Gastrocnemius medialis (tissue), 4 donors: Measurements from ENCODE around the gene CCDC38. TPM values are rescaled to one million over a fixed set of nuclear protein-coding genes. Genes with fewer than 3 reads are reported as not detected.

Experiments used
- ATAC-seq, 2 donors: fragments of 150-250 bp; one replicate each; pipeline ENCODE4 v1.9.1; 2016
- DNase-seq, 2 donors: peaks; one replicate each; pipeline ENCODE4 v3.0.0-alpha.2; 2019
- H3K27ac ChIP-seq, 4 donors: fragments of 200-600 bp; sonication (generic); 1 replicate in 1 of 4; 2 replicates in 3 of 4; pipeline ENCODE4 v1.5.1; 2016 to 2018; ENCODE audit warnings: mild to moderate bottlenecking in 2 of 4, moderate library complexity in 1 of 4
- H3K27me3 ChIP-seq, 3 donors: fragments of 200-600 bp; sonication (generic) in 2 of 3; 1 replicate in 1 of 3; 2 replicates in 2 of 3; pipeline versions ENCODE4 v1.5.1 to v1.6.0; 2016 to 2019; ENCODE audit warnings: mild to moderate bottlenecking in 1 of 3, moderate library complexity in 1 of 3
- H3K36me3 ChIP-seq, 2 donors: fragments of 200-600 bp; sonication (generic) in 1 of 2; one replicate each; pipeline ENCODE4 v1.5.1; 2017 to 2018
- H3K4me1 ChIP-seq, 2 donors: fragments of 200-600 bp; sonication (generic) in 1 of 2; one replicate each; pipeline ENCODE4 v1.5.1; 2016 to 2017; ENCODE audit warnings: mild to moderate bottlenecking in 2 of 2
- H3K4me3 ChIP-seq, 4 donors: fragments of 200-600 bp; sonication (generic) in 3 of 4; 1 replicate in 1 of 4; 2 replicates in 3 of 4; pipeline ENCODE4 v1.5.1; 2016 to 2019; ENCODE audit warnings: mild to moderate bottlenecking in 2 of 4
- H3K9me3 ChIP-seq, 3 donors: fragments of 200-600 bp; sonication (generic) in 2 of 3; 1 replicate in 1 of 3; 2 replicates in 2 of 3; pipeline ENCODE4 v1.5.1; 2016 to 2019
- CTCF ChIP-seq, 5 experiments: fragments of 450-650 bp in 3 of 5; fragments of 200-600 bp in 2 of 5; sonication (generic) in 2 of 5; IDR thresholded peaks in 4 of 5; conservative IDR thresholded peaks in 1 of 5; 1 replicate in 4 of 5; 2 replicates in 1 of 5; pipeline ENCODE4 v1.5.1; 2016 to 2019; ENCODE audit warnings: antibody characterized with exemption in 5 of 5, mild to moderate bottlenecking in 3 of 5, moderate library complexity in 3 of 5
- POLR2A ChIP-seq, 2 donors: fragments of 450-650 bp; IDR thresholded peaks; one replicate each; pipeline ENCODE4 v1.6.1; 2017; ENCODE audit warnings: antibody characterized with exemption in 2 of 2, mild to moderate bottlenecking in 2 of 2, moderate library complexity in 2 of 2
- in situ Hi-C, 4 donors: fragments of 200-750 bp; cut with MboI; loops; one replicate each; pipeline versions ENCODE4 v1.15.0 to v1.8.0; 2017; ENCODE audit warnings: low sequenced_read_pairs in 4 of 4
- intact Hi-C: fragments of 100-400 bp; cut with DNase I; formaldehyde crosslinking; loops from one replicate; pipeline ENCODE4 v1.15.1; 2023; ENCODE audit warnings: low total_unique reads
- total RNA-seq, 4 donors: library from RNA; depleted of rRNA; stranded (reverse); fragments of >200 nt; gene quantifications; one replicate each; pipeline versions ENCODE4 v1.1.0 to v1.2.3, GENCODE V29; 2016

CCDC38 gene
- total RNA-seq, 4 donors from 2014 or later, result not detected

- Histone ChIP-seq H3K9me3 (no peaks in the 10 kb centered on the region), H3K4me1 (no peaks in the 10 kb centered on the region), H3K27me3 (no peaks in the 10 kb centered on the region), H3K27ac (no peak overlapping the region), H3K36me3 (no peaks in the 10 kb centered on the region), H3K4me3 (no peak overlapping the region)
- DNase-seq, result no peak
- no peak for ATAC-seq
- intact Hi-C loops, result no loop called here
- no peak for TF ChIP-seq POLR2A (IDR thresholded peaks at IDR 0.05)
- TF ChIP-seq CTCF (IDR thresholded peaks at IDR 0.05 in 4 of 5, conservative IDR thresholded peaks at IDR 0.05 in 1 of 5), result no peak
- in situ Hi-C loops, result no loop called here
Measured at GRCh38 chr12:95959107-95959506, 16.7 kb upstream of the CCDC38 start.

- Histone ChIP-seq H3K36me3 (no peaks in the 10 kb centered on the region), H3K4me3 (no peak overlapping the region), H3K27ac (no peak overlapping the region), H3K9me3 (no peaks in the 10 kb centered on the region), H3K4me1 (no peaks in the 10 kb centered on the region), H3K27me3 (no peaks in the 10 kb centered on the region)
- ATAC-seq (no peak), DNase-seq (no peak)
- no peak for TF ChIP-seq CTCF (IDR thresholded peaks at IDR 0.05 in 4 of 5, conservative IDR thresholded peaks at IDR 0.05 in 1 of 5)
- TF ChIP-seq POLR2A (IDR thresholded peaks at IDR 0.05), result no peak
- intact Hi-C loops (no loop called here), in situ Hi-C loops (no loop called here)
Measured at GRCh38 chr12:95956557-95957145, 14.2 kb upstream of the CCDC38 start.

GRCh38 chr12:95955549-95956159 lies 13.2 kb upstream of the CCDC38 start:
- Histone ChIP-seq H3K4me3 (no peak overlapping the region), H3K4me1 (no peaks in the 10 kb centered on the region), H3K36me3 (no peaks in the 10 kb centered on the region), H3K27me3 (no peaks in the 10 kb centered on the region), H3K9me3 (no peaks in the 10 kb centered on the region), H3K27ac (no peak overlapping the region)
- DNase-seq (no peak), ATAC-seq (no peak)
- in situ Hi-C loops, result no loop called here
- intact Hi-C loops, result no loop called here
- TF ChIP-seq CTCF (IDR thresholded peaks at IDR 0.05 in 4 of 5, conservative IDR thresholded peaks at IDR 0.05 in 1 of 5), result no peak
- TF ChIP-seq POLR2A (IDR thresholded peaks at IDR 0.05), result no peak

- DNase-seq, result no peak
- H3K27ac ChIP-seq, result no peak overlapping the region
- no peak for ATAC-seq
- H3K36me3 ChIP-seq, result no peaks in the 10 kb centered on the region
- intact Hi-C loops (no loop called here), in situ Hi-C loops (no loop called here)
- H3K4me1 ChIP-seq, result no peaks in the 10 kb centered on the region
- H3K27me3 ChIP-seq, result no peaks in the 10 kb centered on the region
- H3K4me3 ChIP-seq, result no peak overlapping the region
- TF ChIP-seq CTCF (IDR thresholded peaks at IDR 0.05 in 4 of 5, conservative IDR thresholded peaks at IDR 0.05 in 1 of 5) (no peak), POLR2A (IDR thresholded peaks at IDR 0.05) (no peak)
- H3K9me3 ChIP-seq, result no peaks in the 10 kb centered on the region
Measured at GRCh38 chr12:95953000-95953399, 10.6 kb upstream of the CCDC38 start.

GRCh38 chr12:95951515-95951914 lies 9.1 kb upstream of the CCDC38 start:
- H3K36me3 ChIP-seq, result no peaks in the 10 kb centered on the region
- H3K27ac ChIP-seq, result no peak overlapping the region
- H3K4me3 ChIP-seq, result no peak overlapping the region
- ATAC-seq (no peak), DNase-seq (no peak)
- H3K9me3 ChIP-seq, result no peaks in the 10 kb centered on the region
- TF ChIP-seq CTCF (IDR thresholded peaks at IDR 0.05 in 4 of 5, conservative IDR thresholded peaks at IDR 0.05 in 1 of 5), result no peak
- TF ChIP-seq POLR2A (IDR thresholded peaks at IDR 0.05), result no peak
- in situ Hi-C loops, result no loop called here
- intact Hi-C loops, result no loop called here
- H3K27me3 ChIP-seq, result no peaks in the 10 kb centered on the region
- no peaks in the 10 kb centered on the region for H3K4me1 ChIP-seq
